ENCODE data around the gene RAP1B.

RAP1B gene

GRCh38 chr12:68612202-68612601, 1.5 kb downstream of the RAP1B start:
- DNase-seq, result no peak

GRCh38 chr12:68612697-68613096, 2.0 kb downstream of the RAP1B start:
- DNase-seq, result no peak

GRCh38 chr12:68613209-68613904, 2.7 kb downstream of the RAP1B start:
- DNase-seq, result peak; percentile 71

- DNase-seq, result no peak
Observed at GRCh38 chr12:68614105-68614679, 3.5 kb downstream of the RAP1B start.

GRCh38 chr12:68614769-68615168, 4.1 kb downstream of the RAP1B start:
- no peak for DNase-seq

- DNase-seq, result no peak
Observed at GRCh38 chr12:68617160-68617926, 6.6 kb downstream of the RAP1B start.

- no peak for DNase-seq
Observed at GRCh38 chr12:68619541-68619940, 8.8 kb downstream of the RAP1B start.

- DNase-seq, result peak; percentile 13
Observed at GRCh38 chr12:68620519-68621471, 10.1 kb downstream of the RAP1B start.

- no peak for DNase-seq
Observed at GRCh38 chr12:68621472-68622081, 10.9 kb downstream of the RAP1B start.

GRCh38 chr12:68622250-68622649, 11.6 kb downstream of the RAP1B start:
- DNase-seq, result no peak

- DNase-seq, result no peak
Observed at GRCh38 chr12:68623059-68623458, 12.4 kb downstream of the RAP1B start.

GRCh38 chr12:68623984-68624383, 13.3 kb downstream of the RAP1B start:
- no peak for DNase-seq

- DNase-seq, result no peak
Observed at GRCh38 chr12:68624933-68625332, 14.2 kb downstream of the RAP1B start.

GRCh38 chr12:68627673-68628319, 17.1 kb downstream of the RAP1B start:
- no peak for DNase-seq

GRCh38 chr12:68628698-68629097, 18.0 kb downstream of the RAP1B start:
- no peak for DNase-seq

GRCh38 chr12:68630050-68630449, 19.4 kb downstream of the RAP1B start:
- no peak for DNase-seq

- DNase-seq, result no peak
Observed at GRCh38 chr12:68630598-68630997, 19.9 kb downstream of the RAP1B start.

GRCh38 chr12:68631227-68631626, 20.5 kb downstream of the RAP1B start:
- no peak for DNase-seq

- no peak for DNase-seq
Observed at GRCh38 chr12:68632486-68632885, 21.8 kb downstream of the RAP1B start.

GRCh38 chr12:68633614-68634558, 23.2 kb downstream of the RAP1B start:
- no peak for DNase-seq

GRCh38 chr12:68636268-68636667, 25.6 kb downstream of the RAP1B start:
- no peak for DNase-seq
